ENCODE results near the gene METTL8. TPM values are rescaled to one million over a fixed set of nuclear protein-coding genes. Genes with fewer than 3 reads are reported as not detected.

The METTL8 gene
- total and polyA plus RNA-seq, 2 of the 13 experiments (the other 11 are each of a cell fraction or from before 2014, with no cell fraction given) = 18.6 to 68.2 TPM

DNA sequence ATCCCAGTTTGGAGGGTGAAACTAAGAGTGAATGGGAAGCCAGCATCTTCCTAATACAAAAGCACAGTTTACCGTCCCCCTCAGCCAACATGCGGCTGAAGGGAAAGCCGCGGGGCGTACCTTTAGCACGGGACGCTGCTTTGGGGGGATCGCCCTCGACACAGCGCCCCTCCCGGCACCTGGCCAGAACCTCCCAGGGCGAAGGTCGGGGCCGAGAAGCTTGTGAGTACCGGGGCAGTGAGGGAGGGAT, at the start of gene METTL8 (continued):
- TF ChIP-seq, protein P1, sequence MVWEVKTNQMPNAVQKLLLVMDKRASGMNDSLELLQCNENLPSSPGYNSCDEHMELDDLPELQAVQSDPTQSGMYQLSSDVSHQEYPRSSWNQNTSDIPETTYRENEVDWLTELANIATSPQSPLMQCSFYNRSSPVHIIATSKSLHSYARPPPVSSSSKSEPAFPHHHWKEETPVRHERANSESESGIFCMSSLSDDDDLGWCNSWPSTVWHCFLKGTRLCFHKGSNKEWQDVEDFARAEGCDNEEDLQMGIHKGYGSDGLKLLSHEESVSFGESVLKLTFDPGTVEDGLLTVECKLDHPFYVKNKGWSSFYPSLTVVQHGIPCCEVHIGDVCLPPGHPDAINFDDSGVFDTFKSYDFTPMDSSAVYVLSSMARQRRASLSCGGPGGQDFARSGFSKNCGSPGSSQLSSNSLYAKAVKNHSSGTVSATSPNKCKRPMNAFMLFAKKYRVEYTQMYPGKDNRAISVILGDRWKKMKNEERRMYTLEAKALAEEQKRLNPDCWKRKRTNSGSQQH (CRISPR knock-in tag; IDR thresholded peaks at IDR 0.05; ENCODE audit: low read depth) = no peak
- TF ChIP-seq, protein P2, sequence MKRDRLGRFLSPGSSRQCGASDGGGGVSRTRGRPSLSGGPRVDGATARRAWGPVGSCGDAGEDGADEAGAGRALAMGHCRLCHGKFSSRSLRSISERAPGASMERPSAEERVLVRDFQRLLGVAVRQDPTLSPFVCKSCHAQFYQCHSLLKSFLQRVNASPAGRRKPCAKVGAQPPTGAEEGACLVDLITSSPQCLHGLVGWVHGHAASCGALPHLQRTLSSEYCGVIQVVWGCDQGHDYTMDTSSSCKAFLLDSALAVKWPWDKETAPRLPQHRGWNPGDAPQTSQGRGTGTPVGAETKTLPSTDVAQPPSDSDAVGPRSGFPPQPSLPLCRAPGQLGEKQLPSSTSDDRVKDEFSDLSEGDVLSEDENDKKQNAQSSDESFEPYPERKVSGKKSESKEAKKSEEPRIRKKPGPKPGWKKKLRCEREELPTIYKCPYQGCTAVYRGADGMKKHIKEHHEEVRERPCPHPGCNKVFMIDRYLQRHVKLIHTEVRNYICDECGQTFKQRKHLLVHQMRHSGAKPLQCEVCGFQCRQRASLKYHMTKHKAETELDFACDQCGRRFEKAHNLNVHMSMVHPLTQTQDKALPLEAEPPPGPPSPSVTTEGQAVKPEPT (CRISPR knock-in tag; IDR thresholded peaks at IDR 0.05; ENCODE audit: low read depth) = no peak
- TF ChIP-seq TFDP2 (CRISPR knock-in tag; IDR thresholded peaks at IDR 0.05) (no peak), ZNF766 (CRISPR knock-in tag; IDR thresholded peaks at IDR 0.05; ENCODE audit: borderline replicate concordance) (no peak), NRL (CRISPR knock-in tag; IDR thresholded peaks at IDR 0.05; ENCODE audit: borderline replicate concordance) (no peak), IKZF1 (IDR thresholded peaks at IDR 0.05) (no peak), MXI1 (IDR thresholded peaks at IDR 0.05; ENCODE audit: borderline replicate concordance, low read depth, low read length) (no peak), ZNF556 (CRISPR knock-in tag; IDR thresholded peaks at IDR 0.05; ENCODE audit: borderline replicate concordance) (no peak), PRMT3 (CRISPR knock-in tag; IDR thresholded peaks at IDR 0.05; ENCODE audit: borderline replicate concordance, low read depth) (0 out of 2 replicates have a peak, but pooled peaks have one; percentile 5), ZNF160 (CRISPR knock-in tag; IDR thresholded peaks at IDR 0.05) (0 out of 2 replicates have a peak, but pooled peaks have one; percentile 36)
- TF ChIP-seq, protein P3, sequence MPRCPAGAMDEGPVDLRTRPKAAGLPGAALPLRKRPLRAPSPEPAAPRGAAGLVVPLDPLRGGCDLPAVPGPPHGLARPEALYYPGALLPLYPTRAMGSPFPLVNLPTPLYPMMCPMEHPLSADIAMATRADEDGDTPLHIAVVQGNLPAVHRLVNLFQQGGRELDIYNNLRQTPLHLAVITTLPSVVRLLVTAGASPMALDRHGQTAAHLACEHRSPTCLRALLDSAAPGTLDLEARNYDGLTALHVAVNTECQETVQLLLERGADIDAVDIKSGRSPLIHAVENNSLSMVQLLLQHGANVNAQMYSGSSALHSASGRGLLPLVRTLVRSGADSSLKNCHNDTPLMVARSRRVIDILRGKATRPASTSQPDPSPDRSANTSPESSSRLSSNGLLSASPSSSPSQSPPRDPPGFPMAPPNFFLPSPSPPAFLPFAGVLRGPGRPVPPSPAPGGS (CRISPR knock-in tag; IDR thresholded peaks at IDR 0.05) = 0 out of 2 replicates have a peak, but pooled peaks have one; percentile 9
- TF ChIP-seq, protein P4, sequence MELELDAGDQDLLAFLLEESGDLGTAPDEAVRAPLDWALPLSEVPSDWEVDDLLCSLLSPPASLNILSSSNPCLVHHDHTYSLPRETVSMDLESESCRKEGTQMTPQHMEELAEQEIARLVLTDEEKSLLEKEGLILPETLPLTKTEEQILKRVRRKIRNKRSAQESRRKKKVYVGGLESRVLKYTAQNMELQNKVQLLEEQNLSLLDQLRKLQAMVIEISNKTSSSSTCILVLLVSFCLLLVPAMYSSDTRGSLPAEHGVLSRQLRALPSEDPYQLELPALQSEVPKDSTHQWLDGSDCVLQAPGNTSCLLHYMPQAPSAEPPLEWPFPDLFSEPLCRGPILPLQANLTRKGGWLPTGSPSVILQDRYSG (CRISPR knock-in tag; IDR thresholded peaks at IDR 0.05) = no peak
- TF ChIP-seq, protein P5, sequence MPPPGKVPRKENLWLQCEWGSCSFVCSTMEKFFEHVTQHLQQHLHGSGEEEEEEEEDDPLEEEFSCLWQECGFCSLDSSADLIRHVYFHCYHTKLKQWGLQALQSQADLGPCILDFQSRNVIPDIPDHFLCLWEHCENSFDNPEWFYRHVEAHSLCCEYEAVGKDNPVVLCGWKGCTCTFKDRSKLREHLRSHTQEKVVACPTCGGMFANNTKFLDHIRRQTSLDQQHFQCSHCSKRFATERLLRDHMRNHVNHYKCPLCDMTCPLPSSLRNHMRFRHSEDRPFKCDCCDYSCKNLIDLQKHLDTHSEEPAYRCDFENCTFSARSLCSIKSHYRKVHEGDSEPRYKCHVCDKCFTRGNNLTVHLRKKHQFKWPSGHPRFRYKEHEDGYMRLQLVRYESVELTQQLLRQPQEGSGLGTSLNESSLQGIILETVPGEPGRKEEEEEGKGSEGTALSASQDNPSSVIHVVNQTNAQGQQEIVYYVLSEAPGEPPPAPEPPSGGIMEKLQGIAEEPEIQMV (CRISPR knock-in tag; IDR thresholded peaks at IDR 0.05; ENCODE audit: low read depth) = no peak; the same call in 1 of the 2 replicates
- TF ChIP-seq, protein P6, sequence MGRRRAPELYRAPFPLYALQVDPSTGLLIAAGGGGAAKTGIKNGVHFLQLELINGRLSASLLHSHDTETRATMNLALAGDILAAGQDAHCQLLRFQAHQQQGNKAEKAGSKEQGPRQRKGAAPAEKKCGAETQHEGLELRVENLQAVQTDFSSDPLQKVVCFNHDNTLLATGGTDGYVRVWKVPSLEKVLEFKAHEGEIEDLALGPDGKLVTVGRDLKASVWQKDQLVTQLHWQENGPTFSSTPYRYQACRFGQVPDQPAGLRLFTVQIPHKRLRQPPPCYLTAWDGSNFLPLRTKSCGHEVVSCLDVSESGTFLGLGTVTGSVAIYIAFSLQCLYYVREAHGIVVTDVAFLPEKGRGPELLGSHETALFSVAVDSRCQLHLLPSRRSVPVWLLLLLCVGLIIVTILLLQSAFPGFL (CRISPR knock-in tag; IDR thresholded peaks at IDR 0.05) = 0 out of 2 replicates have a peak, but pooled peaks have one; percentile 83
- TF ChIP-seq, protein P7, sequence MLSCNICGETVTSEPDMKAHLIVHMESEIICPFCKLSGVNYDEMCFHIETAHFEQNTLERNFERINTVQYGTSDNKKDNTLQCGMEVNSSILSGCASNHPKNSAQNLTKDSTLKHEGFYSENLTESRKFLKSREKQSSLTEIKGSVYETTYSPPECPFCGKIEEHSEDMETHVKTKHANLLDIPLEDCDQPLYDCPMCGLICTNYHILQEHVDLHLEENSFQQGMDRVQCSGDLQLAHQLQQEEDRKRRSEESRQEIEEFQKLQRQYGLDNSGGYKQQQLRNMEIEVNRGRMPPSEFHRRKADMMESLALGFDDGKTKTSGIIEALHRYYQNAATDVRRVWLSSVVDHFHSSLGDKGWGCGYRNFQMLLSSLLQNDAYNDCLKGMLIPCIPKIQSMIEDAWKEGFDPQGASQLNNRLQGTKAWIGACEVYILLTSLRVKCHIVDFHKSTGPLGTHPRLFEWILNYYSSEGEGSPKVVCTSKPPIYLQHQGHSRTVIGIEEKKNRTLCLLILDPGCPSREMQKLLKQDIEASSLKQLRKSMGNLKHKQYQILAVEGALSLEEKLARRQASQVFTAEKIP (CRISPR knock-in tag; IDR thresholded peaks at IDR 0.05; ENCODE audit: borderline replicate concordance) = no peak
- TF ChIP-seq, protein P8, sequence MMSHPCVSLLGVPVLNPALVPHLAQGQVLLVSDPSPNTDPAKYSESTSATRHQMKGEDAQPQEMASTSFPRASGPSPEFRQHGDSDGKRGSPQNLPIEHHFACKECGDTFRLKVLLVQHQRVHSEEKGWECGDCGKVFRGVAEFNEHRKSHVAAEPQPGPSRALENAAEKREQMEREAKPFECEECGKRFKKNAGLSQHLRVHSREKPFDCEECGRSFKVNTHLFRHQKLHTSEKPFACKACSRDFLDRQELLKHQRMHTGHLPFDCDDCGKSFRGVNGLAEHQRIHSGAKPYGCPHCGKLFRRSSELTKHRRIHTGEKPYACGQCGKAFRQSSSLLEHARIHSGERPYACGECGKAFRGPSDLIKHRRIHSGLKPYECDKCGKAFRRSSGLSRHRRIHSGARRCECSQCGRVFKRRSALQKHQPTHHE (CRISPR knock-in tag; IDR thresholded peaks at IDR 0.05; ENCODE audit: borderline replicate concordance) = no peak

Data from HepG2 (cell line).